ENCODE measurements around the gene ERI3. TPM values are rescaled to one million over a fixed set of nuclear protein-coding genes. Genes with fewer than 3 reads are reported as not detected.

ERI3 gene
- total and polyA plus RNA-seq, 2 of the 4 experiments (the other 2 are of a cell fraction), result 56.6 to 70.9 TPM

- Histone ChIP-seq H2BK20ac (ENCODE audit: low read depth, low read length) (no peak overlapping the region), H3K9me1 (ENCODE audit: insufficient read depth, low read length) (peaks cover 8% of the 10 kb centered on the region), H2BK120ac (ENCODE audit: low read depth, low read length) (no peak overlapping the region), H3K36me3 (ENCODE audit: control insufficient read depth, insufficient read depth, low read length) (peaks cover 43% of the 10 kb centered on the region), H2AK9ac (replicated peaks; ENCODE audit: low read depth, low read length, poor library complexity) (no peak overlapping the region), H3K4ac (ENCODE audit: low read depth, low read length) (no peak overlapping the region), H4K8ac (ENCODE audit: low read depth in 2 of 2, low read length in 2 of 2) (no peak overlapping the region), H3K4me3 (ENCODE audit: insufficient read depth, low read depth, low read length) (no peak overlapping the region), H3K4me2 (ENCODE audit: low read depth, low read length) (no peak overlapping the region), H3K9ac (ENCODE audit: low read depth, low read length) (no peak overlapping the region), H3K27ac (ENCODE audit: insufficient read depth, low read length) (no peak overlapping the region), H2AFZ (replicated peaks; ENCODE audit: low read length, poor library complexity) (no peak overlapping the region), H2BK15ac (ENCODE audit: low read depth, low read length) (no peak overlapping the region), H2BK5ac (ENCODE audit: low read depth, low read length, poor library complexity, severe bottlenecking) (no peak overlapping the region), H4K5ac (ENCODE audit: low read depth, low read length) (no peak overlapping the region), H3K18ac (ENCODE audit: low read depth, low read length) (no peak overlapping the region), H3K23ac (ENCODE audit: low read depth, low read length) (no peak overlapping the region), H3K27me3 (ENCODE audit: control insufficient read depth, insufficient read depth, low read length) (no peaks in the 10 kb centered on the region), H3K14ac (replicated peaks; ENCODE audit: low read depth, low read length) (no peak overlapping the region), H3K56ac (ENCODE audit: extremely low read depth, insufficient read depth, low read length) (no peak overlapping the region), H3K79me1 (ENCODE audit: low read depth in 1 of 2, low read length in 2 of 2) (peaks cover 0 to 16% of the 10 kb centered on the region in 2 experiments; a peak in 2 of 4 replicates), H2AK5ac (ENCODE audit: low read depth, low read length) (no peak overlapping the region), H4K91ac (ENCODE audit: insufficient read depth, low read depth, low read length) (no peak overlapping the region), H3K9me3 (ENCODE audit: control insufficient read depth, insufficient read depth, low read length) (no peaks in the 10 kb centered on the region), H3K4me1 (ENCODE audit: control insufficient read depth, insufficient read depth, low read length) (peaks cover 11% of the 10 kb centered on the region), H4K20me1 (ENCODE audit: insufficient read depth, low read length) (peaks cover 12% of the 10 kb centered on the region)
- no peak for DNase-seq
- ChIA-PET POLR2A (ENCODE audit: unreplicated experiment) (no interaction called here), CTCF (no interaction called here)
- no peak for ATAC-seq (ENCODE audit: low read depth)
- dilution Hi-C loops (cut with HindIII; ENCODE audit: low sequenced_read_pairs, unreplicated experiment) (no loop called here), intact Hi-C loops (cut with micrococcal nuclease) (no loop called here), in situ Hi-C loops (cut with MboI; ENCODE audit: low sequenced_read_pairs) (no loop called here)
- no peak for TF ChIP-seq USF2 (IDR thresholded peaks at IDR 0.05; ENCODE audit: low read depth, low read length)
- TF ChIP-seq ELK1 (IDR thresholded peaks at IDR 0.05; ENCODE audit: borderline replicate concordance, low read depth, low read length), result no peak
- TF ChIP-seq FOS (IDR thresholded peaks at IDR 0.05; ENCODE audit: low read depth, low read length), result no peak
- TF ChIP-seq CEBPB (IDR thresholded peaks at IDR 0.05; ENCODE audit: low read depth, low read length), result no peak
- no peak for TF ChIP-seq SMC3 (IDR thresholded peaks at IDR 0.05; ENCODE audit: low read depth, low read length)
- TF ChIP-seq RFX5 (IDR thresholded peaks at IDR 0.05; ENCODE audit: low read depth, low read length), result no peak
- no TSS peak for BruUV-seq (replicated peaks)
- WGBS, 2 experiments (ENCODE audit: extremely low coverage in 2 of 2, insufficient read length in 1 of 2), result 88% methylated on average over 10 of the region's 23 CpGs; no CpG with 5 or more reads in 1 of the 2 experiments
Observed at GRCh38 chr1:44221769-44222168, 133.3 kb downstream of the ERI3 start.

Data from IMR-90 (cell line).